ENCODE data around the gene PCSK1. TPM values are rescaled to one million over a fixed set of nuclear protein-coding genes. Genes with fewer than 3 reads are reported as not detected.
"Not testable (repeated sequence)": the region's sequence is repeated elsewhere in the genome, so short reads cannot be mapped to it uniquely, and the experiment has no call there.

Gene PCSK1
- total RNA-seq, 1 donor from 2014 or later = not detected

DNA sequence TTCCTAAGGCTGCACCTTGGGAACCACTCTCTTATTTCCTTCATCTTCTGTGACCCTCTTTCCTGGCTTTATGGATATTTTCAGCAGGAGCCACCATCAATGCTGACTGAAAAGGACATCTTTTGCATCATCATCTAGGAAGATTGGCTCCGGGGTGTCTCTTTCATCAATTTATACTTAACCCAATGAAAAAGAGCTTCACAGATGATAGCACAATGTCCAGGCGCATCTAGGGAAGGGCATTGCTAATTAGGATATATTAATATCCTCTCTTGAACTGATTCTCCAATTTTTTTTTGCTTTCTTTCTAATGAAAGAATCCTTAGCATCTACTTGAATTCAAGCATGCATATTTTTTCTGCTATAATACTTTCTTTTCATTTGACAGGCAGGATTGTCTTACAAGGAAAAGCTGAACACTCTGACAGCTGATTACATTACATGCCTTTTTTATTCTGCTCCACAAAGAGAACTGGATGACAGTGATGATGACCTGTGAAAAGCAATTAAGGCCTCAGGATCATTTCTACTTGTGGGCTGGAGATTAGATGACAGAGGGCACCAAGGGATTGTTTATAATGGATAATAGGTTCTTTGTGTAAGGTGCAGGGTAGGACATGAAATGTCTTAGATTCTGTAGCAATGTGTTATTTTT, 60.2 kb downstream of the PCSK1 start:
- TF ChIP-seq, protein P1, sequence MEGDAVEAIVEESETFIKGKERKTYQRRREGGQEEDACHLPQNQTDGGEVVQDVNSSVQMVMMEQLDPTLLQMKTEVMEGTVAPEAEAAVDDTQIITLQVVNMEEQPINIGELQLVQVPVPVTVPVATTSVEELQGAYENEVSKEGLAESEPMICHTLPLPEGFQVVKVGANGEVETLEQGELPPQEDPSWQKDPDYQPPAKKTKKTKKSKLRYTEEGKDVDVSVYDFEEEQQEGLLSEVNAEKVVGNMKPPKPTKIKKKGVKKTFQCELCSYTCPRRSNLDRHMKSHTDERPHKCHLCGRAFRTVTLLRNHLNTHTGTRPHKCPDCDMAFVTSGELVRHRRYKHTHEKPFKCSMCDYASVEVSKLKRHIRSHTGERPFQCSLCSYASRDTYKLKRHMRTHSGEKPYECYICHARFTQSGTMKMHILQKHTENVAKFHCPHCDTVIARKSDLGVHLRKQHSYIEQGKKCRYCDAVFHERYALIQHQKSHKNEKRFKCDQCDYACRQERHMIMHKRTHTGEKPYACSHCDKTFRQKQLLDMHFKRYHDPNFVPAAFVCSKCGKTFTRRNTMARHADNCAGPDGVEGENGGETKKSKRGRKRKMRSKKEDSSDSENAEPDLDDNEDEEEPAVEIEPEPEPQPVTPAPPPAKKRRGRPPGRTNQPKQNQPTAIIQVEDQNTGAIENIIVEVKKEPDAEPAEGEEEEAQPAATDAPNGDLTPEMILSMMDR (IDR thresholded peaks at IDR 0.05) = no peak
- Mint-ChIP-seq H3K27ac (no peak overlapping the region), H3K27me3 (peaks cover 24% of the 10 kb centered on the region), H3K4me1 (no peaks in the 10 kb centered on the region), H3K4me3 (no peak overlapping the region), H3K9me3 (peaks cover 2% of the 10 kb centered on the region), H3K36me3 (ENCODE audit: low read depth) (no peaks in the 10 kb centered on the region)
- ChIA-PET CTCF (no interaction called here), POLR2A (no interaction called here)
- ATAC-seq (ENCODE audit: low read depth) = no peak
- DNase-seq = no peak
- intact Hi-C loops (cut with micrococcal nuclease) = no loop called here

DNA sequence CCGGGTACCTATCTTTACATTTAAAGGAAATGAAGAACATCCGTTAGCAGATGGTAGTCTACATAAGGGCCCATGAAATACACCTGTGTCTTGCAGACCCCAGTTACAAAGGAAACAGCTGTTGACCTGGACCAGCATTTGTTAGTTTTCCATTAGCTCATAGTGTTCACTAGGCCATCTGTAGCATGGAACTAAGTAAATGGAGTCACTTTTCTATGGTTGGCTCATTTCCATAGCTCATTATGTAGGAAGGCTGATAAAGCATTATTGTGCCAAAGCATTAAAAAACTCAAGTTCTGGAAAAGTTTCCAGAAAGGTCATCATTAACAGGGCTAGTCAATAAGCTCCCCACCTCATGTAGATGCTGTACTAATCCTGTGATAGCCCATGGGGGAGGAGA, 62.1 kb downstream of the PCSK1 start:
- TF ChIP-seq, protein P1 (IDR thresholded peaks at IDR 0.05) = no peak
- H3K9me3 Mint-ChIP-seq = peaks cover 2% of the 10 kb centered on the region
- no peak overlapping the region for H3K4me3 Mint-ChIP-seq
- no peak overlapping the region for H3K27ac Mint-ChIP-seq
- H3K36me3 Mint-ChIP-seq (ENCODE audit: low read depth) = no peaks in the 10 kb centered on the region
- DNase-seq (no peak), ATAC-seq (ENCODE audit: low read depth) (no peak)
- peaks cover 28% of the 10 kb centered on the region for H3K27me3 Mint-ChIP-seq
- intact Hi-C loops (cut with micrococcal nuclease) = no loop called here
- H3K4me1 Mint-ChIP-seq = no peaks in the 10 kb centered on the region
- ChIA-PET CTCF (no interaction called here), POLR2A (no interaction called here)

DNA sequence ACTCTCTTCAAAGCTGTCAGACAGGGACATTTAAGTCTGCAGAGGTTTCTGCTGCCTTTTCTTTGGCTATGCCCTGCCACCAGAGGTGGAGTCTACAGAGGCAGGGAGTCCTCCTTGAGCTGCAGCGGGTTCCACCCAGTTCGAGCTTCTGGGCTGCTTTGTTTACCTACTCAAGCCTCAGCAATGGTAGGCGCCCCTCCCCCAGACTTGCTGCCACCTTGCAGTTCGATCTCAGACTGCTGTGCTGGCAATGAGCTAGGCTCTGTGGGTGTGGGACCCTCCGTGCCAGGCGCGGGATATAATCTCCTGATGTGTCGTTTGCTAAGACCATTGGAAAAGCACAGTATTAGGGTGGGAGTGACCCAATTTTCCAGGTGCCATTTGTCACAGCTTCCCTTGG, 65.7 kb downstream of the PCSK1 start:
- ATAC-seq (ENCODE audit: low read depth); intact Hi-C loops (cut with micrococcal nuclease); H3K36me3 Mint-ChIP-seq (ENCODE audit: low read depth); H3K4me1 Mint-ChIP-seq; DNase-seq; H3K4me3 Mint-ChIP-seq; H3K9me3 Mint-ChIP-seq; H3K27ac Mint-ChIP-seq; CTCF ChIA-PET; POLR2A ChIA-PET: not testable (repeated sequence)
- H3K27me3 Mint-ChIP-seq = peaks cover 21% of the 10 kb centered on the region

DNA sequence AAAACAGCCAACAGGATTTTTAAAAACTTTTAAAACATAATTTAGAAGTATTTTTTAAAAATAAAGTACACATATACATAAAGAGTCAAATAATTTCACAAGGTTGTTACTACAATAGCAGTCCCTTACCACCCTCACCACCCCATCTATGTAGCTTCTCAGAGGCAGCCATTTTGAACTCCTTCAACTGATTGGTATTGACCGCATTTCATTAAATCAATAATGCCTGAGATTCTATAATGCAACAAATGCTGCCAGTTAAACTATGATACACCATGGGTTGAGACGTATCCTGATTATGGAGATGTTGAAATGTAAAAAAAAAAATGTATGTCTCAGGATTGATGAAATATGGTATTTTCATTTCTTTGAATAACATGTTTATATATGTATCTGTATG, 78.8 kb downstream of the PCSK1 start:
- H3K4me1 Mint-ChIP-seq = no peaks in the 10 kb centered on the region
- POLR2A ChIA-PET = no interaction called here
- no peak for ATAC-seq (ENCODE audit: low read depth)
- H3K27me3 Mint-ChIP-seq = peaks cover 9% of the 10 kb centered on the region
- no peak for DNase-seq
- TF ChIP-seq, protein P1 (IDR thresholded peaks at IDR 0.05) = no peak
- peaks cover 6% of the 10 kb centered on the region for H3K9me3 Mint-ChIP-seq
- no peak overlapping the region for H3K27ac Mint-ChIP-seq
- no peak overlapping the region for H3K4me3 Mint-ChIP-seq
- H3K36me3 Mint-ChIP-seq (ENCODE audit: low read depth) = no peaks in the 10 kb centered on the region
- CTCF ChIA-PET = no interaction called here
- intact Hi-C loops (cut with micrococcal nuclease) = no loop called here

DNA sequence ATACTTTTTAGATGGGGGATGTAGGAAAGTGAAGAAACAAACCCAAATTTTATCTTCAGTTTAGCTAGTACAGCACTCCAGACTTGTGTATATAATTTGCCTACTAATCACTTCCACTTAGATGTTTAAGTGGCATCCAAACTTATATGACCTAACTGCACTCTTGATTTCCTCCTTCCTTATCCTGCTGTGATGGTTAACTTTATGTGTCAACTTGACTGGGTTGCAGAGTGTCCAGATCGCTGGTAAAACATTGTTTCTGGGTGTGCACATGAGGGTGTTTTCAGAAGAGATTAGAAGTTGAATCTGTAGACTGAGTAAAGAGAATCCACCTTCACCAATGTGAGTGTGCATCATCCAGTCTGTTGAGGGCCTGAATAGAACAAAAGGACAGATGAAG, 79.8 kb downstream of the PCSK1 start:
- TF ChIP-seq, protein P1 (IDR thresholded peaks at IDR 0.05) = no peak
- H3K27ac Mint-ChIP-seq = no peak overlapping the region
- no peaks in the 10 kb centered on the region for H3K36me3 Mint-ChIP-seq (ENCODE audit: low read depth)
- peaks cover 3% of the 10 kb centered on the region for H3K9me3 Mint-ChIP-seq
- H3K4me1 Mint-ChIP-seq = no peaks in the 10 kb centered on the region
- CTCF ChIA-PET = no interaction called here
- intact Hi-C loops (cut with micrococcal nuclease) = no loop called here
- H3K27me3 Mint-ChIP-seq = peaks cover 9% of the 10 kb centered on the region
- POLR2A ChIA-PET = no interaction called here
- no peak for DNase-seq
- no peak overlapping the region for H3K4me3 Mint-ChIP-seq
- no peak for ATAC-seq (ENCODE audit: low read depth)

DNA sequence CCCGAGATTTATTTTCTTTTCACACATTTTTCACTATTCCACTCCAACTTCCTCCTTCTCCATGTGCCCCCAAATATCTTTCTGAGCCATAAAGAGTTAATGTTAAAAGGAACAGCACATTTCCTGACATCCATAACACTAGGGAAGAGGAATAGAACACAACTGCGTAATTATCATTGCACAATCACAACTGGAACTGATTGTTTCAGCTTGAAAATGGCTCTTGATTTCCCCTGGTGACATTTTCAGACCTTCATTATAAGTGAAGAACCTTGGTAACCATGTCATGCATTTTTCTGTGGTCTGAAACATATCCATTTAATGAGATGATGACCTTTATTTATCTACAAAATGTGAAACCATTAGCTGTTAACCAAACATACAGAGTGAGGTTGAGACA, 82.4 kb downstream of the PCSK1 start:
- ChIA-PET POLR2A (no interaction called here), CTCF (no interaction called here)
- Mint-ChIP-seq H3K36me3 (ENCODE audit: low read depth) (no peaks in the 10 kb centered on the region), H3K4me1 (no peaks in the 10 kb centered on the region), H3K4me3 (no peak overlapping the region), H3K27ac (no peak overlapping the region), H3K9me3 (no peaks in the 10 kb centered on the region), H3K27me3 (peaks cover 11% of the 10 kb centered on the region)
- ATAC-seq (ENCODE audit: low read depth) = no peak
- TF ChIP-seq, protein P1 (IDR thresholded peaks at IDR 0.05) = no peak
- intact Hi-C loops (cut with micrococcal nuclease) = no loop called here
- no peak for DNase-seq

Measured in activated B cell treated with CpG ODN at 0.5 μM for 24 hours (primary cell).